Astrocyte of the spinal cord (primary cell): ENCODE data around the gene NINJ2.

Experiments used
- DNase-seq: peaks from one replicate; pipeline ENCODE4 v3.0.0; 2011; ENCODE audit warnings: low read depth, low spot score
- H3K4me3 ChIP-seq: 2 replicates; pipeline ENCODE4 v1.5.1; 2011; ENCODE audit warnings: low read depth, mild to moderate bottlenecking, low read length, moderate library complexity
- in situ Hi-C: cut with HindIII; loops from 2 replicates; pipeline ENCODE4 v1.10.0; 2017; ENCODE audit warnings: low sequenced_read_pairs
- TF ChIP-seq, protein P1 (sequence below): IDR thresholded peaks from 2 replicates; pipeline ENCODE4 v1.5.1; 2012; ENCODE audit warnings: low read depth, mild to moderate bottlenecking, low read length, inconsistent platforms

NINJ2 gene

DNA sequence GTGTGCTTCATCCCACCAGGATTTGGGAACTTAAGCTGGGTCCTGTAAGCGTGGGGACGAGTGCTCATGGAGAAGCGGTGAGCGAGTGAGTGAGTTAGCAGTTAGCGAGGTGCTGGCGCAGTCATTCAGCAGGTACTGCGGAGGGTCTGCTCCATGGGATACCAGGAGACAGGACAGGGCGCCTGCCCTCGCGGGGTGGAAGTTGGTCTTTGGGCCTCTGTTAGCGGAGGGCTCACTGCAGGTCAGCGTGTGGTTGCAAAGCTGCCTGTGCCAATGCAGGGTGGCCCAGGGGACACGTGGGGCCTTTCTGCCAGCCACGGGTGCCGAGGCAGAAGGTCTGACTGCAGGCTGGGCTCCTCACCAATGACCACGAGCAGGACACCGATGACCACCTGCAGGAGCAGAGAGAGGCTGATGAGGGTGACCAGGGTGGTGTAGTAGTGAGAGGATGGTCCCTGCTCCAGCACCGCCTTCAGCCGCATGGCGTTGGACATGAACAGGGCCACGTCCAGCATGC is 97.6 kb downstream of the NINJ2 start:
- in situ Hi-C loops: no loop called here
- TF ChIP-seq, protein P1, sequence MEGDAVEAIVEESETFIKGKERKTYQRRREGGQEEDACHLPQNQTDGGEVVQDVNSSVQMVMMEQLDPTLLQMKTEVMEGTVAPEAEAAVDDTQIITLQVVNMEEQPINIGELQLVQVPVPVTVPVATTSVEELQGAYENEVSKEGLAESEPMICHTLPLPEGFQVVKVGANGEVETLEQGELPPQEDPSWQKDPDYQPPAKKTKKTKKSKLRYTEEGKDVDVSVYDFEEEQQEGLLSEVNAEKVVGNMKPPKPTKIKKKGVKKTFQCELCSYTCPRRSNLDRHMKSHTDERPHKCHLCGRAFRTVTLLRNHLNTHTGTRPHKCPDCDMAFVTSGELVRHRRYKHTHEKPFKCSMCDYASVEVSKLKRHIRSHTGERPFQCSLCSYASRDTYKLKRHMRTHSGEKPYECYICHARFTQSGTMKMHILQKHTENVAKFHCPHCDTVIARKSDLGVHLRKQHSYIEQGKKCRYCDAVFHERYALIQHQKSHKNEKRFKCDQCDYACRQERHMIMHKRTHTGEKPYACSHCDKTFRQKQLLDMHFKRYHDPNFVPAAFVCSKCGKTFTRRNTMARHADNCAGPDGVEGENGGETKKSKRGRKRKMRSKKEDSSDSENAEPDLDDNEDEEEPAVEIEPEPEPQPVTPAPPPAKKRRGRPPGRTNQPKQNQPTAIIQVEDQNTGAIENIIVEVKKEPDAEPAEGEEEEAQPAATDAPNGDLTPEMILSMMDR: no peak
- no peak overlapping the region for H3K4me3 ChIP-seq
- DNase-seq: no peak

DNA sequence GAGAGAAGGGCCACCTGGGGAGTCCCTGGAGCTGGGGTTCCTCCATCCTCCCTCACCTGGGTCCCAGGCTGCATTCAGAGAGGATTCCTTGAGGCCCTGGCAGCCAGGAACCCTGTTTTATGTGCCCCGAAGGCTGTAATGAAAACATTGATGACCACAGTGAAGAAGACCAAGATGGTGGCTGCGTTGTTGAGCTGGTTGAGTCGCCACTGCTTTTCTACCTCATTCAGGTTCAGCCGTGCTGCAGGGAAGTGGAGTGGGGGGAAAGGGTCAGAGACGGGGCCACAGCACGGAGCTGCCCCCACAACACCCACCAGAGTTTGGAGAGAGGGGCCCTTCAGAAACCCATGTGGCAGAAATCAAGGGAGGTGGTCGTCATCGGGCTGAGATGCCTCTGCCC is 98.1 kb downstream of the NINJ2 start:
- TF ChIP-seq, protein P1: no peak
- in situ Hi-C loops: no loop called here
- no peak for DNase-seq
- H3K4me3 ChIP-seq: no peak overlapping the region

DNA sequence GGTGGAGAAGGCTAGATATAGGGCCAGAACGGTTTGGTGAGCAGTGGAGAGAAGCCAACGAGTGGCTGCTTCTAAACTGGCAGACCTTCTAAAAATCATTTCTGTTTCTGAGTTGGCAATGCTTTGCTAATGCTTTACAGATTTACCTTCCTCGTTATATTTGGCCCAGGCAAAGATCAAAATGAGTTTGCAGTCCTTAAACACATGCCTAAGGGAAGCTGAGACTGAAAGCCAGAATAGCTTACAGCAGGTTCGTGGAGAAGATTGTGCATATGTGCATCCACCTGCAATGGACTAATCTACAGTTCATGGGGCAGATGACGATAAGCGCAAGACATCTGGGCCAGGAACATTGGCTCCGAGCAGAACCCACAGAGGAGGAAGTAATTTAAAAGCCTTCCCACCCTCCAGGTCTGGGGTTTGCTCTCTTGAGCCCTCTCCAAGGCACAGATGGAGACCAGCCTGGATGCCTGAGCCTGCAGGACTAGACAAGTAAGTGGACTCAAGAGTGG is 99.4 kb downstream of the NINJ2 start:
- H3K4me3 ChIP-seq: no peak overlapping the region
- TF ChIP-seq, protein P1: no peak
- in situ Hi-C loops: no loop called here
- no peak for DNase-seq

DNA sequence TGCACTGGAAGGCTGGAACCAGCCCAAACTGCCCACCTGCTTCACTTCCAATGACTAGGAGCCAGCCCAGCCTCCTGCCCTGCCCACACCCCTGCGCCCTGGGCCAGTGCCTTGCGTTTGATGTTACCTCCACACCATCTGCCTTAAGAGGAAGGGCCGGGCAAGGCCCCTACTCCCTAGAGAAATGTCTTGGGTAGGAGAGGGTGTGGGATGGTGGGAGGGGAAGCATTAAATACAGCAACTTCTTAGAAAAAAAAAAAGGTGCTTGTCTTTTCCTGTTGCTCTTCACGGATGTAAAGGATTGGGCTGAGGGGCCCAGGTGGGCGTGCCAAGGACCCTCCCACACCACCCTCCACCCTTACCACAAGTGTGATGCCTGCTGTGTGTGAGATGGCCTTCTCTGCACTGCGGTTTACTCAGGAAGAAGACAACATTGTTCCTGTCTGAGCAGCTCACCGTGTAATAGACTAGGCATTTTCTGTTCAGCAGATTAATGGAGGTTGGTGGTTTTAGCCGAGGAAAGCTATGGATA is 99.9 kb downstream of the NINJ2 start:
- in situ Hi-C loops: no loop called here
- peak; percentile 71 for DNase-seq
- TF ChIP-seq, protein P1: no peak
- no peak overlapping the region for H3K4me3 ChIP-seq

DNA sequence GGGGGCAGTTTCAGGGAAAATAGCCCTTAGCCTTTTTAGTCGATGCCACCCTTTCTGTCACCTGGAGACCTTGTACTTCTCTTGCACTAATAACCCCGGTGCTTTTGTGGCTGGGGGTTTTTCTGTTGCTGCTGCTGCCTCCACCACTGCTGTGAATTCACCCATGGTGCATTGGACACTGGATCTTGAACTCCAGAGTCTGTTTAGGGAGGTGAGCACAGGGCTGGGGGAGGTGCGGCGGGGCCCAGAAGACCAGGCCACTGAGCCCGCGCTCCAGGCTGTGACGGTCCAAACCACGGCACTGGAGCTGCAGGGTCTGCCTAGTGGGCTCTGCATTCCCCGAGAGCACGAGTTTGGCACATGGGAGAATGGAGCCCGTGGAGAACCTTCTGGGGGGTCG is 100.6 kb downstream of the NINJ2 start:
- TF ChIP-seq, protein P1: no peak
- no peak for DNase-seq
- in situ Hi-C loops: no loop called here
- no peak overlapping the region for H3K4me3 ChIP-seq

DNA sequence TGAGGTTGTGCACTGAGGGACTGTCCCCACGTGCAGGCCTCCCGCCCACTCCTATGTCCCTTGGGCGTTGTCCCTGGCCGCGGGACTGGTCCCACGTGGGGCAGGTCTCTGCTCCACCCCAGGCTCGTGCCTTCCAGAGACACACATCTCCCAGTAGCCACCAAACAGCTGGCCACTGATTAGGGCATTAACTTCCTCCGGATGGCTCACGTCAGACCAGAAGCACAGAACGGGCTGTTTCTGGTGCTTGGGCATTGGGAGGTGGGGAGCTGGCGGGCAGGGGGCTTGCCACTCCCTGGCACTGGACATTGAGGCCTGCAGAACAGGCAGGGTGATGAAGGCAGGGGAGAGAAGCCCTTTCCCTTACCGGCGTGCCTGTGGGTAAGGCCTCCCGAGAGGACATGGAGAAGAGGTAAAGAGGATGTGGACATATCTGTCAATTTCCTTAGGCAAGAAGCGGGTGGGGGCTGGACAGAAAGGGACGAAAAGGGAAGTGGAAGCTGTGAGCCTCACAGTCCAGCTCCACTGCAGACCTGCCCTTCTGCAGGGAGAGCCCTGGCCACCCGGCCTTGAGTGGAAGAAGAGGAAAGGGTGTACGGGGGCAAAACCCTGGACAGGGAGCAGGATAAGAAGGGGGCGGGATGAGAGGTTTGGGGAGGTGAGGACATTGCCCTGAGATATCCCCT is 101.2 kb downstream of the NINJ2 start:
- in situ Hi-C loops: no loop called here
- H3K4me3 ChIP-seq: no peak overlapping the region
- TF ChIP-seq, protein P1: no peak
- DNase-seq: no peak
